UCSD-AML1 (cell line): ENCODE results near the gene ARPC5L.

ENCODE experiments used
- DNase-seq: peaks from one replicate; lab custom pipeline; 2025; ENCODE audit not compliant: unreplicated experiment; lab: John Stamatoyannopoulos, UW

The ARPC5L gene

GRCh38 chr9:124863371-124863871, 1.5 kb downstream of the ARPC5L start:
- DNase-seq, result no peak

- peak; percentile 93 for DNase-seq
Observed at GRCh38 chr9:124868511-124869465, 6.9 kb downstream of the ARPC5L start.

- DNase-seq, result no peak
Observed at GRCh38 chr9:124869466-124869985, 7.6 kb downstream of the ARPC5L start.

- DNase-seq, result peak; percentile 76
Observed at GRCh38 chr9:124869986-124870560, 8.1 kb downstream of the ARPC5L start.

- DNase-seq, result no peak
Observed at GRCh38 chr9:124870723-124871122, 8.8 kb downstream of the ARPC5L start.

GRCh38 chr9:124871156-124871561, 9.2 kb downstream of the ARPC5L start:
- no peak for DNase-seq

- DNase-seq, result no peak
Observed at GRCh38 chr9:124873664-124874063, 11.7 kb downstream of the ARPC5L start.

GRCh38 chr9:124875501-124875900, 13.6 kb downstream of the ARPC5L start:
- DNase-seq, result no peak

- DNase-seq, result no peak
Observed at GRCh38 chr9:124877021-124877782, 15.3 kb downstream of the ARPC5L start.

GRCh38 chr9:124878021-124878420, 16.1 kb downstream of the ARPC5L start:
- no peak for DNase-seq

GRCh38 chr9:124878518-124878917, 16.6 kb downstream of the ARPC5L start:
- no peak for DNase-seq

GRCh38 chr9:124879226-124879625, 17.3 kb downstream of the ARPC5L start:
- no peak for DNase-seq

GRCh38 chr9:124880501-124880900, 18.6 kb downstream of the ARPC5L start:
- no peak for DNase-seq

GRCh38 chr9:124881138-124881743, 19.3 kb downstream of the ARPC5L start:
- DNase-seq, result no peak

- DNase-seq, result no peak
Observed at GRCh38 chr9:124882231-124882630, 20.3 kb downstream of the ARPC5L start.

- no peak for DNase-seq
Observed at GRCh38 chr9:124884376-124884775, 22.4 kb downstream of the ARPC5L start.

- no peak for DNase-seq
Observed at GRCh38 chr9:124885551-124885950, 23.6 kb downstream of the ARPC5L start.

- DNase-seq, result no peak
Observed at GRCh38 chr9:124886461-124886860, 24.5 kb downstream of the ARPC5L start.

- DNase-seq, result no peak
Observed at GRCh38 chr9:124886866-124887492, 25.0 kb downstream of the ARPC5L start.

- DNase-seq, result no peak
Observed at GRCh38 chr9:124887832-124888231, 25.9 kb downstream of the ARPC5L start.
